ENCODE data around the gene LIPI. TPM values are rescaled to one million over a fixed set of nuclear protein-coding genes. Genes with fewer than 3 reads are reported as not detected.

The LIPI gene
- polyA plus RNA-seq, 1 experiment = not detected

- ChIA-PET POLR2A (no interaction called here), CTCF (no interaction called here)
- no peak for TF ChIP-seq CTCF (IDR thresholded peaks at IDR 0.05; ENCODE audit: low read depth, low read length)
- H3K27me3 ChIP-seq (ENCODE audit: control insufficient read depth, insufficient read depth, low read length) = no peaks in the 10 kb centered on the region
- no peak overlapping the region for H3K4me3 ChIP-seq (ENCODE audit: low read depth, low read length)
- H3K9me3 ChIP-seq (ENCODE audit: control insufficient read depth, insufficient read depth, low read length) = peaks cover 60% of the 10 kb centered on the region
- H3K27ac ChIP-seq (ENCODE audit: low read depth, low read length) = no peak overlapping the region
- DNase-seq (ENCODE audit: low read depth, low spot score) = no peak
Observed at GRCh38 chr21:14078746-14079375, 131.9 kb downstream of the LIPI start.

DNA sequence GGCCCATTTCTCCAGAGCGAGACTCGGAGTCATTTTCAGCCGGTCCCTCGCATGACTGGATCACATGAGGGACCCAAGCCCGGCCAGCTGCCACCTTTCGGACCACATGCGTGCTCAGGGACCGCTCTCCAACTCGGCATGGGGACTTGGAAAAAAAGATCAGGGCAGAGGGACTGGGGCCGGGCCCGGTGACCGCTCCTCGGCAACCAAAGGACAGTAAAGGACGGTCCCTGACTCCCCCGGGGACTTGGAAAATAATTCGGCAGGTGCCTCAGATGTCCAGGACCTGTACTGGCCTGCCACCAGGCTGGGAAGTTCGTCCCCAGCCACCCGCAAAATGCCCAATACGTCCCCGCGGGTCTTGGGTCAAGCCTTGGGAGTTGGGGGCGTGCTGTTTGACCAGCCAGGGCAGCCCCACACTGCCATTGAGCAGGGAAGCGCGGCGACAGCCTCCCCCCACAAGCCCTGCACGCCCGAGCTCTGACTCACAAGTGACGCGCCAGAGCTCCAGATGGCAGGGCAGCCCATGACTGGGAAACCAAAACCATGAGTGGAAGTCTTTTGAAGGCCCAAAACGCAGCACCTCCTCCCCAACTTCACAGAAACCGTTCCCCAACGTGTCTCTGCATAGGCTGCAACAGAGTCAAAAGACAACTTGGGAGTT is 134.5 kb downstream of the LIPI start:
- H3K4me3 ChIP-seq (ENCODE audit: low read depth, low read length) = no peak overlapping the region
- H3K27ac ChIP-seq (ENCODE audit: low read depth, low read length) = no peak overlapping the region
- POLR2A ChIA-PET = no interaction called here
- CTCF ChIA-PET = no interaction called here
- H3K27me3 ChIP-seq (ENCODE audit: control insufficient read depth, insufficient read depth, low read length) = no peaks in the 10 kb centered on the region
- TF ChIP-seq CTCF (IDR thresholded peaks at IDR 0.05; ENCODE audit: low read depth, low read length) = no peak
- H3K9me3 ChIP-seq (ENCODE audit: control insufficient read depth, insufficient read depth, low read length) = peaks cover 71% of the 10 kb centered on the region
- DNase-seq (ENCODE audit: low read depth, low spot score) = no peak

DNA sequence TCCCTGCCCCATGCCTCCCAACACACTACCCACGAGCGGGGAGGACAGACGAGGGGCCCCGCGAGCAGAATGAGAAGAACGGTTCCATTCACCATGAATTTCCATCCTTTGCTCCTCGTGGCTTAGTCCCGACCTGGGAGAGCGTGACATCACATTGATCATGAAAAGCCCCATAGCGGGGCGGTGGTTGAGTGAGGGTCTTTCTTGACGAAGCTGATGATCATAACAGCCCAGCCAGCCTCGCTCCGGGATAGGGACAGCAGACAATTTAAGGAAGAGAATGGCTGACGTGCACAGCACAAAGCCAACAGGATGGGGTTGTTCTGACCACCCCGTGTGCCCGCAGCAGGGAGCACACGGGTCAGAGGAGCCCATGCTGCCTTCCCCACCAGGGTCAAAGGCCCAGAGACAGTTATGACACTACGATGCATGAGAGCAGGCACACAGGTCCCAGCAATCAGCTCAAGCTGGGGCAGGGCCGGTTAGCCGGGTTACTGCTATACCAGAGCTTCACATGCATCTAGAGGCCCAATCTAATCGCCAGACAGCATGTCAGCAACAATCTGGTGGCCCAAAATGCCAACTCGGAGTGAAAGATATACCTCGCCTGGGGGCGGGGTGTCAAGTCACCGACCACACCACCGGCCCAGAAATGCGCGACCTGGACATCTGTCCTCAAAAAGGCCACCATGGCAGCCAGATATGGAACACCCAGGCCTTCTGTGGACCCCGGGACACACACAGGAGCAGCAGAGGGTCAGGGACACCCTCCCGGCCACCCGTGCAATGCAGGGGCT is 135.2 kb downstream of the LIPI start:
- Histone ChIP-seq H3K27ac (ENCODE audit: low read depth, low read length) (no peak overlapping the region), H3K27me3 (ENCODE audit: control insufficient read depth, insufficient read depth, low read length) (no peaks in the 10 kb centered on the region), H3K4me3 (ENCODE audit: low read depth, low read length) (no peak overlapping the region), H3K9me3 (ENCODE audit: control insufficient read depth, insufficient read depth, low read length) (peaks cover 79% of the 10 kb centered on the region)
- no peak for DNase-seq (ENCODE audit: low read depth, low spot score)
- POLR2A ChIA-PET = no interaction called here
- no peak for TF ChIP-seq CTCF (IDR thresholded peaks at IDR 0.05; ENCODE audit: low read depth, low read length)
- CTCF ChIA-PET = no interaction called here

DNA sequence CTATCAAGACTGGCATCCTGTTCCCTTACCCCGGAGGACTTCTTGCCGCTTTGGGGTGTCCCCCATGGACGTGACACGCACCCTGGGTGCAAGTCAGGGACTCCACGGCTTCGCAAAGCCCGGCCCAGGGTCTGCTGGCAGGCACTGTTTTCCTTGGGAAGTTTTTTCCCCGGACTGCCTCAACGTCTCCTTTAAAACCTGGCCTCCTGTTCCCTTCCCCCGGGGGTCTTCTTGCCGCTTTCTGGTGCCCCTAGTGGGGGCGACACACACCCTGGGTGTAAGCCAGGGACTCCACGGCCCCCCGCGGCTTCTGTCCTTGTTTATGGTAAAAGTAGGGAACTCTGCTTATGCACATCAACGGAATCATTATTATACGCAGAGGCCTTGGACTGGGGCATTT is 136.6 kb downstream of the LIPI start:
- no peak overlapping the region for H3K4me3 ChIP-seq (ENCODE audit: low read depth, low read length)
- H3K27ac ChIP-seq (ENCODE audit: low read depth, low read length) = no peak overlapping the region
- no peak for TF ChIP-seq CTCF (IDR thresholded peaks at IDR 0.05; ENCODE audit: low read depth, low read length)
- DNase-seq (ENCODE audit: low read depth, low spot score) = no peak
- peaks cover 83% of the 10 kb centered on the region for H3K9me3 ChIP-seq (ENCODE audit: control insufficient read depth, insufficient read depth, low read length)
- CTCF ChIA-PET = no interaction called here
- POLR2A ChIA-PET = no interaction called here
- no peaks in the 10 kb centered on the region for H3K27me3 ChIP-seq (ENCODE audit: control insufficient read depth, insufficient read depth, low read length)

- TF ChIP-seq CTCF (IDR thresholded peaks at IDR 0.05; ENCODE audit: low read depth, low read length) = no peak
- no peak for DNase-seq (ENCODE audit: low read depth, low spot score)
- Histone ChIP-seq H3K4me3 (ENCODE audit: low read depth, low read length) (no peak overlapping the region), H3K27me3 (ENCODE audit: control insufficient read depth, insufficient read depth, low read length) (no peaks in the 10 kb centered on the region), H3K27ac (ENCODE audit: low read depth, low read length) (no peak overlapping the region), H3K9me3 (ENCODE audit: control insufficient read depth, insufficient read depth, low read length) (peaks cover 78% of the 10 kb centered on the region)
- ChIA-PET POLR2A (no interaction called here), CTCF (no interaction called here)
Observed at GRCh38 chr21:14073615-14074014, 137.1 kb downstream of the LIPI start.

Measured in AG04450 (cell line).